HepG2 (cell line): Measurements from ENCODE around the gene NKAIN4. TPM values are rescaled to one million over a fixed set of nuclear protein-coding genes. Genes with fewer than 3 reads are reported as not detected.
A peak's percentile ranks its signal among the peaks of the same experiment; 100 is the strongest.

Experiments
- EED ChIP-seq: sonication (generic); formaldehyde crosslinking; IDR thresholded peaks from 2 replicates; pipeline ENCODE4 v1.5.0; 2020; ENCODE audit warnings: mild to moderate bottlenecking, missing genetic modification reagents
- ETV5 ChIP-seq: IDR thresholded peaks from 2 replicates; pipeline ENCODE4 v1.6.1; 2018; ENCODE audit warnings: missing biosample characterization, missing genetic modification reagents, inconsistent platforms, borderline replicate concordance
- HIVEP1 ChIP-seq: sonication (generic); formaldehyde crosslinking; IDR thresholded peaks from 2 replicates; pipeline ENCODE4 v1.4.0; 2020; ENCODE audit warnings: mild to moderate bottlenecking, missing genetic modification reagents
- KDM3A ChIP-seq: IDR thresholded peaks from 2 replicates; pipeline ENCODE4 v1.6.1; 2018; ENCODE audit warnings: low read depth, missing compliant biosample characterization
- LCORL ChIP-seq, 2 experiments: fragments of 450-650 bp in 1 of 2; sonication (generic) in 1 of 2; formaldehyde crosslinking in 1 of 2; IDR thresholded peaks; 2 replicates each; pipeline versions ENCODE4 v1.5.0 to v1.6.1; 2017 to 2020; ENCODE audit warnings: antibody characterized with exemption in 1 of 2, missing genetic modification reagents in 1 of 2
- MAFK ChIP-seq, 2 experiments: IDR thresholded peaks in 1 of 2; conservative IDR thresholded peaks in 1 of 2; 2 replicates each; pipeline ENCODE4 v1.6.1; 2011; ENCODE audit warnings: improper control_type of control experiment in 2 of 2, low read length in 2 of 2
- MTA1 ChIP-seq: sonication (generic); formaldehyde crosslinking; IDR thresholded peaks from 2 replicates; pipeline ENCODE4 v1.4.0; 2020; ENCODE audit warnings: missing genetic modification reagents, mild to moderate bottlenecking, borderline replicate concordance
- MTF1 ChIP-seq: sonication (generic); formaldehyde crosslinking; IDR thresholded peaks from 2 replicates; pipeline ENCODE4 v1.5.0; 2020; ENCODE audit warnings: missing genetic modification reagents
- RARA ChIP-seq: IDR thresholded peaks from 2 replicates; pipeline ENCODE4 v1.6.1; 2016; ENCODE audit warnings: missing genetic modification reagents, missing compliant biosample characterization
- TCF7L2 ChIP-seq: IDR thresholded peaks from 2 replicates; pipeline ENCODE4 v1.6.1; 2011; ENCODE audit warnings: mild to moderate bottlenecking, low read depth, low read length, moderate library complexity
- ZNF350 ChIP-seq: sonication (generic); formaldehyde crosslinking; IDR thresholded peaks from 2 replicates; pipeline ENCODE4 v1.4.0; 2020; ENCODE audit warnings: mild to moderate bottlenecking, low read depth, missing genetic modification reagents, borderline replicate concordance
- polyA plus RNA-seq, 8 experiments: library from polyadenylated mRNA; depleted of rRNA in 3 of 8; stranded (reverse) in 7 of 8; unstranded in 1 of 8; fragments of >200 nt; fragmentation: Illumina TruSeq in 4 of 8; extraction: Trizol in 4 of 8; gene quantifications; 2 replicates each; pipeline versions ENCODE4 v1.2.1 to v1.2.3, GENCODE V29; 2011 to 2016; ENCODE audit warnings: low read depth in 4 of 8, missing spikeins in 1 of 8, mixed read lengths in 1 of 8; ENCODE audit not compliant: insufficient read depth in 1 of 8
- total RNA-seq, 5 experiments: library from RNA; depleted of rRNA; stranded (reverse); fragments of >200 nt; fragmentation: Illumina TruSeq; extraction: Trizol; gene quantifications; 2 replicates each; pipeline ENCODE4 v1.2.3, GENCODE V29; 2016; ENCODE audit warnings: low read depth in 1 of 5
- TF ChIP-seq, protein P1 (sequence below): sonication (generic); formaldehyde crosslinking; IDR thresholded peaks from 2 replicates; pipeline ENCODE4 v1.4.0; 2020; ENCODE audit warnings: missing genetic modification reagents, borderline replicate concordance
- TF ChIP-seq, protein P2 (sequence below): sonication (generic); formaldehyde crosslinking; conservative IDR thresholded peaks from 2 replicates; pipeline ENCODE4 v1.4.0; 2020; ENCODE audit warnings: mild to moderate bottlenecking, missing genetic modification reagents, moderate library complexity
- TF ChIP-seq, protein P3 (sequence below): sonication (generic); formaldehyde crosslinking; IDR thresholded peaks from 2 replicates; pipeline ENCODE4 v1.5.1; 2020; ENCODE audit warnings: mild to moderate bottlenecking, missing genetic modification reagents, moderate library complexity
- TF ChIP-seq, protein P4 (sequence below): sonication (generic); formaldehyde crosslinking; IDR thresholded peaks from 2 replicates; pipeline ENCODE4 v1.4.0; 2020; ENCODE audit warnings: missing genetic modification reagents

NKAIN4 gene
- total and polyA plus RNA-seq, 2 of the 13 experiments (the other 11 are each of a cell fraction or from before 2014, with no cell fraction given): not detected

DNA sequence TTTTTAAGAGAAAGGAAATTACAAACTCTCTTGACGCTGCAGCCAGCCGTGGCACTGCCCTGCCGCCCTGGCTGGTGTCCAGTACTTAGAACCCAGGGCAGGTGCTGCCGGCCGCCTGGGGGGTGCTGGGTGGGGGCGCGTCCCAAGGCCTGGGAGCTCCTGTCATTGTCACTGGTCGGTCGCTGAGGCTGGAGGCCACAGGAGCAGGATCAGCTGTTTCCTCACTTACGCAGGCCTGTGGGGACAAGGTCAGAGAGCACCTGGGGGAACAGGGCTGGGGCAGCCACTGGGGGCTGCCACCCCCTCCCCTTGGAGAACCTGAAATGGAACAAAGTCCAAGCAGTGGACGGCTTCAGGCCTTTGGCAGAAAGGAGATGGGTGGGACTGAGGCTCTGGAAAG lies 13.0 kb downstream of the NKAIN4 start (continued):
- TF ChIP-seq ETV5 (CRISPR knock-in tag): peak; percentile 23; the same call in 1 of the 2 replicates
- TF ChIP-seq, protein P1, sequence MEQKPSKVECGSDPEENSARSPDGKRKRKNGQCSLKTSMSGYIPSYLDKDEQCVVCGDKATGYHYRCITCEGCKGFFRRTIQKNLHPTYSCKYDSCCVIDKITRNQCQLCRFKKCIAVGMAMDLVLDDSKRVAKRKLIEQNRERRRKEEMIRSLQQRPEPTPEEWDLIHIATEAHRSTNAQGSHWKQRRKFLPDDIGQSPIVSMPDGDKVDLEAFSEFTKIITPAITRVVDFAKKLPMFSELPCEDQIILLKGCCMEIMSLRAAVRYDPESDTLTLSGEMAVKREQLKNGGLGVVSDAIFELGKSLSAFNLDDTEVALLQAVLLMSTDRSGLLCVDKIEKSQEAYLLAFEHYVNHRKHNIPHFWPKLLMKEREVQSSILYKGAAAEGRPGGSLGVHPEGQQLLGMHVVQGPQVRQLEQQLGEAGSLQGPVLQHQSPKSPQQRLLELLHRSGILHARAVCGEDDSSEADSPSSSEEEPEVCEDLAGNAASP (CRISPR knock-in tag): peak; percentile 83; the same call in 1 of the 2 replicates
- 0 out of 2 replicates have a peak, but pooled peaks have one; percentile 62 for TF ChIP-seq KDM3A
- TF ChIP-seq, protein P2, sequence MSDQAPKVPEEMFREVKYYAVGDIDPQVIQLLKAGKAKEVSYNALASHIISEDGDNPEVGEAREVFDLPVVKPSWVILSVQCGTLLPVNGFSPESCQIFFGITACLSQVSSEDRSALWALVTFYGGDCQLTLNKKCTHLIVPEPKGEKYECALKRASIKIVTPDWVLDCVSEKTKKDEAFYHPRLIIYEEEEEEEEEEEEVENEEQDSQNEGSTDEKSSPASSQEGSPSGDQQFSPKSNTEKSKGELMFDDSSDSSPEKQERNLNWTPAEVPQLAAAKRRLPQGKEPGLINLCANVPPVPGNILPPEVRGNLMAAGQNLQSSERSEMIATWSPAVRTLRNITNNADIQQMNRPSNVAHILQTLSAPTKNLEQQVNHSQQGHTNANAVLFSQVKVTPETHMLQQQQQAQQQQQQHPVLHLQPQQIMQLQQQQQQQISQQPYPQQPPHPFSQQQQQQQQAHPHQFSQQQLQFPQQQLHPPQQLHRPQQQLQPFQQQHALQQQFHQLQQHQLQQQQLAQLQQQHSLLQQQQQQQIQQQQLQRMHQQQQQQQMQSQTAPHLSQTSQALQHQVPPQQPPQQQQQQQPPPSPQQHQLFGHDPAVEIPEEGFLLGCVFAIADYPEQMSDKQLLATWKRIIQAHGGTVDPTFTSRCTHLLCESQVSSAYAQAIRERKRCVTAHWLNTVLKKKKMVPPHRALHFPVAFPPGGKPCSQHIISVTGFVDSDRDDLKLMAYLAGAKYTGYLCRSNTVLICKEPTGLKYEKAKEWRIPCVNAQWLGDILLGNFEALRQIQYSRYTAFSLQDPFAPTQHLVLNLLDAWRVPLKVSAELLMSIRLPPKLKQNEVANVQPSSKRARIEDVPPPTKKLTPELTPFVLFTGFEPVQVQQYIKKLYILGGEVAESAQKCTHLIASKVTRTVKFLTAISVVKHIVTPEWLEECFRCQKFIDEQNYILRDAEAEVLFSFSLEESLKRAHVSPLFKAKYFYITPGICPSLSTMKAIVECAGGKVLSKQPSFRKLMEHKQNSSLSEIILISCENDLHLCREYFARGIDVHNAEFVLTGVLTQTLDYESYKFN (CRISPR knock-in tag): peak; percentile 80
- TF ChIP-seq MTA1 (CRISPR knock-in tag): peak; percentile 83; the same call in 1 of the 2 replicates
- TF ChIP-seq, protein P3, sequence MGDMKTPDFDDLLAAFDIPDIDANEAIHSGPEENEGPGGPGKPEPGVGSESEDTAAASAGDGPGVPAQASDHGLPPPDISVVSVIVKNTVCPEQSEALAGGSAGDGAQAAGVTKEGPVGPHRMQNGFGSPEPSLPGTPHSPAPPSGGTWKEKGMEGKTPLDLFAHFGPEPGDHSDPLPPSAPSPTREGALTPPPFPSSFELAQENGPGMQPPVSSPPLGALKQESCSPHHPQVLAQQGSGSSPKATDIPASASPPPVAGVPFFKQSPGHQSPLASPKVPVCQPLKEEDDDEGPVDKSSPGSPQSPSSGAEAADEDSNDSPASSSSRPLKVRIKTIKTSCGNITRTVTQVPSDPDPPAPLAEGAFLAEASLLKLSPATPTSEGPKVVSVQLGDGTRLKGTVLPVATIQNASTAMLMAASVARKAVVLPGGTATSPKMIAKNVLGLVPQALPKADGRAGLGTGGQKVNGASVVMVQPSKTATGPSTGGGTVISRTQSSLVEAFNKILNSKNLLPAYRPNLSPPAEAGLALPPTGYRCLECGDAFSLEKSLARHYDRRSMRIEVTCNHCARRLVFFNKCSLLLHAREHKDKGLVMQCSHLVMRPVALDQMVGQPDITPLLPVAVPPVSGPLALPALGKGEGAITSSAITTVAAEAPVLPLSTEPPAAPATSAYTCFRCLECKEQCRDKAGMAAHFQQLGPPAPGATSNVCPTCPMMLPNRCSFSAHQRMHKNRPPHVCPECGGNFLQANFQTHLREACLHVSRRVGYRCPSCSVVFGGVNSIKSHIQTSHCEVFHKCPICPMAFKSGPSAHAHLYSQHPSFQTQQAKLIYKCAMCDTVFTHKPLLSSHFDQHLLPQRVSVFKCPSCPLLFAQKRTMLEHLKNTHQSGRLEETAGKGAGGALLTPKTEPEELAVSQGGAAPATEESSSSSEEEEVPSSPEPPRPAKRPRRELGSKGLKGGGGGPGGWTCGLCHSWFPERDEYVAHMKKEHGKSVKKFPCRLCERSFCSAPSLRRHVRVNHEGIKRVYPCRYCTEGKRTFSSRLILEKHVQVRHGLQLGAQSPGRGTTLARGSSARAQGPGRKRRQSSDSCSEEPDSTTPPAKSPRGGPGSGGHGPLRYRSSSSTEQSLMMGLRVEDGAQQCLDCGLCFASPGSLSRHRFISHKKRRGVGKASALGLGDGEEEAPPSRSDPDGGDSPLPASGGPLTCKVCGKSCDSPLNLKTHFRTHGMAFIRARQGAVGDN (CRISPR knock-in tag): peak; percentile 53; the same call in 1 of the 2 replicates
- TF ChIP-seq ZNF350: no peak; the same call in 1 of the 2 replicates
- TF ChIP-seq, protein P4, sequence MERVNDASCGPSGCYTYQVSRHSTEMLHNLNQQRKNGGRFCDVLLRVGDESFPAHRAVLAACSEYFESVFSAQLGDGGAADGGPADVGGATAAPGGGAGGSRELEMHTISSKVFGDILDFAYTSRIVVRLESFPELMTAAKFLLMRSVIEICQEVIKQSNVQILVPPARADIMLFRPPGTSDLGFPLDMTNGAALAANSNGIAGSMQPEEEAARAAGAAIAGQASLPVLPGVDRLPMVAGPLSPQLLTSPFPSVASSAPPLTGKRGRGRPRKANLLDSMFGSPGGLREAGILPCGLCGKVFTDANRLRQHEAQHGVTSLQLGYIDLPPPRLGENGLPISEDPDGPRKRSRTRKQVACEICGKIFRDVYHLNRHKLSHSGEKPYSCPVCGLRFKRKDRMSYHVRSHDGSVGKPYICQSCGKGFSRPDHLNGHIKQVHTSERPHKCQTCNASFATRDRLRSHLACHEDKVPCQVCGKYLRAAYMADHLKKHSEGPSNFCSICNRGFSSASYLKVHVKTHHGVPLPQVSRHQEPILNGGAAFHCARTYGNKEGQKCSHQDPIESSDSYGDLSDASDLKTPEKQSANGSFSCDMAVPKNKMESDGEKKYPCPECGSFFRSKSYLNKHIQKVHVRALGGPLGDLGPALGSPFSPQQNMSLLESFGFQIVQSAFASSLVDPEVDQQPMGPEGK (CRISPR knock-in tag): peak; percentile 99
- TF ChIP-seq HIVEP1 (CRISPR knock-in tag): 0 out of 2 replicates have a peak, but pooled peaks have one; percentile 33
- TF ChIP-seq EED (CRISPR knock-in tag): no peak
- no peak for TF ChIP-seq TCF7L2
- TF ChIP-seq RARA (CRISPR knock-in tag): peak; percentile 53; the same call in 1 of the 2 replicates
- no peak for TF ChIP-seq MTF1 (CRISPR knock-in tag)
- no peak for TF ChIP-seq LCORL (IDR thresholded peaks at IDR 0.05)
- TF ChIP-seq LCORL (CRISPR knock-in tag; IDR thresholded peaks at IDR 0.05): peak; percentile 77; the same call in 1 of the 2 replicates
- TF ChIP-seq MAFK (conservative IDR thresholded peaks at IDR 0.05 in 1 of 2, IDR thresholded peaks at IDR 0.05 in 1 of 2; ENCODE audit: low read length in 2 of 2): no peak
